ENCODE results near the gene FGFR2.

Gene FGFR2

DNA sequence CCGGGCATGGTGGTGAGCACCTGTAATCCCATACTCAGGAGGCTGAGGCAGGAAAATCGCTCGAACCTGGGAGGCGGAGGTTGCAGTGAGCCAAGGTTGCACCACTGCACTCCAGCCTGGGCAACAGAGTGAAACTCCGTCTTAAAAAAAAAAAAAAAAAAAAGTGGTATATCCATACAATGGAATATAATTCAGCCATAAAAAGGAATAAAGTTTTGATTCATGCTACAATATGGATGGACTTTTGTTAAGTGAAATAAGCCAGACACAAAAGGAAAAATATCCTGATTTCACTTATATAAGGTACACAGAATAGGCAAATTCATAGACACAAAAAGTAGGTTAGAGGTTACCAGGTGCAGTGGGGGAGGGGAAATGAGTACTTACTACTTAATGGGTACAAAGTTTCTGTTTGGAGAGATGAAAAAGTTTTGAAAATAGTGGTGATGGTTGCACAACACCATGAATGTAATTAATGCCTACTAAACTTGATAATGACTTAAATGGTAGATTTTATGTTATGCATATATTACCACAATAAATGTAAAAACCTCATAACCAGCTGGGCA lies 53.9 kb downstream of the FGFR2 start:
- TF ChIP-seq CTCF (IDR thresholded peaks at IDR 0.05; ENCODE audit: low read depth, low read length, missing control alignments), result no peak
- no peak for DNase-seq (ENCODE audit: extremely low read depth, low read depth)
- H3K4me3 ChIP-seq (replicated peaks; ENCODE audit: low read depth, low read length), result no peak overlapping the region

DNA sequence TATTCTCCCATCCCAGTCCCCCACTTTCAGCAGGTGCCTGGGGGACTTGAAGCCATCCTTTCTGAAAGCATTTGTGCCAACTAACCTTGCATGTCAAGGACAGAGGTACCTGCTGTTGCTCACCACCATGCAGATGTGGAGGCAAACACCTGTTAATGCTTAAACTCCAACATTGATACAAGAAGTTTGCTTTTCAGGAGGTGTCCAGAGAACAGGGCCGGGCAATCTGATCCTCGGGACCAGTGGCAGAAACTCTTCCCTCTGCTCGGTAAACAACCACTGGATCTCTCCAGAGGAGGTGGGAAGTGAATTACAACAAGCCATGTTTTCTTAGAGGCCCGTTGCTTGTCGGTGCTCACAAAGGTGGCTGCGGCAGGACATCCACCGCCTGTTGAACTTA lies 54.7 kb downstream of the FGFR2 start:
- H3K4me3 ChIP-seq (replicated peaks; ENCODE audit: low read depth, low read length), result no peak overlapping the region
- DNase-seq (ENCODE audit: extremely low read depth, low read depth), result no peak
- TF ChIP-seq CTCF (IDR thresholded peaks at IDR 0.05; ENCODE audit: low read depth, low read length, missing control alignments), result no peak

DNA sequence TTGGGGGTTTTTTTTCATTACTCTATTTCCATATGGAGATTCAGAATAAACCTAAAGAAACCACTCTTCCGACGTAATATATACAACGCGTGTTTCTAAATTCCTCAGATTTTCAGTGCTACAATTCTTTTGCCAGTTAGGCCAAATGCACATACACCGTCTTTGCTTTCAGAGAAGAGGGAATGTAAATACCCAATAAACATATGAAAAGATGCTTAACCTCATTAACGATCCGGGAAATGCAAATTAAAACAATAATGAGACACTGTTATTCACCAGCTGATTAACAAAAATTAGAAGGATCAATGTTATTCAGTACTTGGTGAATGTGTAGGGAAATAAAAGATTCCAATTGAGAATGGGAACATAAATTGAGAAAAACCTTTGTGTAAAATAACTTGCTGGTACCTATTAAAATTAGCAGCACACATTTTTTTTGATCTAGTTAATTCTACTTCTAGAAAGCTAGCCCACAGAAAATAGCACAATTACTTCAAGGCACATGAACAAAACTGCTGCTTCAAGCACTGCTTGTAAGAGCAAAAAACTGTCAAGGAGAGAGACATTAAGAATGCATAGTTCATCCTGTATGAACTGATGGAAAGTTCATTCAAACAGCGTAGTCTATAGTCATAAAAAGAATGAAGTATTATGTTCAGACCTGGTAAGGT lies 56.7 kb downstream of the FGFR2 start:
- no peak for DNase-seq (ENCODE audit: extremely low read depth, low read depth)
- no peak for TF ChIP-seq CTCF (IDR thresholded peaks at IDR 0.05; ENCODE audit: low read depth, low read length, missing control alignments)

DNA sequence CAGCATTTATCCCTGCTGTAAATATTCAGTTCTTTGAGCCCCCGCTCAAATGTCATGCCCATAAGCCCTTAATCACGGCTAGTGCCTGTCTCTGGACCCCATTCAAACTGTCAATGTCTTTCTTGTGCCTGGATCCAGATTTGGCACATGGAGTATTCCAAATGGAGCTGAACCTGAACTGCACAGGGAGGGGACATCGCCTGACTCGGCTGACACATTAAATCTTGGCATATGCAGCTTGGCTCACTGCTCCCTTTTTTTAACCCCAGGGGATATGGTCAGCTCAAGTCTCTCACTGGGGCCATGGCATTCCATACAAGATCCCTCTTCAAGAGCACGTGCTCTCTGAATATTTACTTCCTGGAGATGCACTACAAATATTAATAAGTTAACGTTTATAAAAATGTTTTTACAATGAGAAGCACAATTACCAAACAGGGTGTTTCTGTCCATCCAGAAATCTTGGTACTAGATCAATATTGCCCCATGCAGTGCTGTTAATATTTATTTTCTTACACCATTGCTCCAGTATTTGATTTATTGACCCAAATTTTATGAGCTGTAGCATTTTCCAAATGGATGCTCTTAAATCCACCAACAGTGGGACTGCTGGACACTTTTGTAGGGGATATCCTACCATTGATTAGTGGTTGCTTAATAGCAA lies 57.4 kb downstream of the FGFR2 start:
- no peak for DNase-seq (ENCODE audit: extremely low read depth, low read depth)
- no peak overlapping the region for H3K4me3 ChIP-seq (replicated peaks; ENCODE audit: low read depth, low read length)
- TF ChIP-seq CTCF (IDR thresholded peaks at IDR 0.05; ENCODE audit: low read depth, low read length, missing control alignments), result no peak

More for the DNA sequence above, 56.7 kb downstream of the FGFR2 start:
- H3K4me3 ChIP-seq (replicated peaks; ENCODE audit: low read depth, low read length), result no peak overlapping the region

GRCh38 chr10:121539786-121540185 lies 58.5 kb downstream of the FGFR2 start:
- no peak overlapping the region for H3K4me3 ChIP-seq (replicated peaks; ENCODE audit: low read depth, low read length)
- DNase-seq (ENCODE audit: extremely low read depth, low read depth), result no peak
- no peak for TF ChIP-seq CTCF (IDR thresholded peaks at IDR 0.05; ENCODE audit: low read depth, low read length, missing control alignments)

DNA sequence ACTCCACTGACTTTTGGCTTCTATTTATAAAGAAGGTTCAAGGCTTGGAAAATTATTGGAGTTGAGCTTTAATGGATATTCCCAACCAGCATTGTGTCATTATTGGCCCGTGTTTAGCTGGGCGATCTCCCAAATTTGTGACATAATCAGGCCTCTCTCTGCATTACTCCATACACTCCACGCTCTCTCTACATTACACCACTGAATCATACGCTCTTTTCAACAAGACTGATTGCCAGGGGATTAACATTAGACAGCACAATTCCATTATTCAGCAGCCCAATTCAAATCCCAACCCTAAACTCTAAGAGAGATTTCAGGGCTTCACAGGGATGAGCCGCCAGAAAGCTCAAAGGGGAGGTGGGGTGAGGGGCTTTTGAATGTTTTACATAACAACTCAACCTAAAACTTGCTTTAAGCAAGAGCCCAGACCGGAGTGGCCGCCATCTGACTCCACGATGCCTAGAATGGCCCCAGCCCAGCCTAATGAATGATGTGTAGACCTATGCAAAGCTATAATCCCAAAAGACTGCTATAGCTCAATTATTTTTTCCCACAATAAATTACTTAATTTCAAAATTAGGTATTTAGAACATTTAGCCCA lies 61.8 kb downstream of the FGFR2 start:
- no peak for TF ChIP-seq CTCF (IDR thresholded peaks at IDR 0.05; ENCODE audit: low read depth, low read length, missing control alignments)
- DNase-seq (ENCODE audit: extremely low read depth, low read depth), result no peak
- H3K4me3 ChIP-seq (replicated peaks; ENCODE audit: low read depth, low read length), result no peak overlapping the region
